Activated CD4-positive, alpha-beta T cell treated with anti-CD3 and anti-CD28 coated beads, Interleukin-2, amount 50 U/mL, for 16 hours (primary cell): ENCODE measurements around the gene TSSK6.
"Not testable (repeated sequence)": the region's sequence is repeated elsewhere in the genome, so short reads cannot be mapped to it uniquely, and the experiment has no call there.

Source experiments
- DNase-seq: peaks from one replicate; pipeline ENCODE4 v3.0.0-alpha.2; 2020

TSSK6 gene

GRCh38 chr19:19486343-19487076 is 28.8 kb downstream of the TSSK6 start:
- no peak for DNase-seq

GRCh38 chr19:19485998-19486290 is 29.4 kb downstream of the TSSK6 start:
- DNase-seq = no peak

GRCh38 chr19:19485161-19485997 is 30.0 kb downstream of the TSSK6 start:
- no peak for DNase-seq

GRCh38 chr19:19482809-19483596 is 32.3 kb downstream of the TSSK6 start:
- DNase-seq = no peak

- DNase-seq = peak; percentile 51
Observed at GRCh38 chr19:19480688-19481087, 34.7 kb downstream of the TSSK6 start.

GRCh38 chr19:19477705-19478383 is 37.5 kb downstream of the TSSK6 start:
- no peak for DNase-seq

GRCh38 chr19:19475849-19476828 is 39.2 kb downstream of the TSSK6 start:
- DNase-seq = no peak

- DNase-seq = no peak
Observed at GRCh38 chr19:19475015-19475765, 40.2 kb downstream of the TSSK6 start.

- DNase-seq = not testable (repeated sequence)
Observed at GRCh38 chr19:19472106-19472505, 43.2 kb downstream of the TSSK6 start.

- DNase-seq = no peak
Observed at GRCh38 chr19:19471682-19472081, 43.7 kb downstream of the TSSK6 start.

GRCh38 chr19:19470579-19470978 is 44.8 kb downstream of the TSSK6 start:
- DNase-seq = no peak

- DNase-seq = no peak
Observed at GRCh38 chr19:19468424-19469050, 46.8 kb downstream of the TSSK6 start.

- no peak for DNase-seq
Observed at GRCh38 chr19:19466201-19466600, 49.1 kb downstream of the TSSK6 start.

GRCh38 chr19:19465436-19466070 is 49.8 kb downstream of the TSSK6 start:
- no peak for DNase-seq

GRCh38 chr19:19464339-19465098 is 50.8 kb downstream of the TSSK6 start:
- no peak for DNase-seq
